Nephron (organoid): ENCODE results near the gene JUNB.

ENCODE experiments used
- H3K27ac Mint-ChIP-seq, 3 experiments: 2 replicates each; pipeline ENCODE4 v1.8.0; 2020; ENCODE audit warnings: mixed read lengths in 3 of 3, mild to moderate bottlenecking in 2 of 3, moderate library complexity in 1 of 3
- H3K27me3 Mint-ChIP-seq: 2 replicates; pipeline ENCODE4 v1.8.0; 2021; ENCODE audit warnings: low read depth, mild to moderate bottlenecking, moderate library complexity, mixed read lengths
- H3K36me3 Mint-ChIP-seq: 2 replicates; pipeline ENCODE4 v1.8.0; 2020; ENCODE audit warnings: low read depth, mixed read lengths
- H3K4me1 Mint-ChIP-seq: 2 replicates; pipeline ENCODE4 v1.8.0; 2020; ENCODE audit warnings: mixed read lengths
- H3K4me3 Mint-ChIP-seq, 3 experiments: 2 replicates each; pipeline ENCODE4 v1.8.0; 2020; ENCODE audit warnings: mild to moderate bottlenecking in 3 of 3, mixed read lengths in 3 of 3, moderate library complexity in 2 of 3
- H3K9me3 Mint-ChIP-seq: 2 replicates; pipeline ENCODE4 v1.8.0; 2020; ENCODE audit warnings: mixed read lengths
- TF ChIP-seq, protein P1 (sequence below), 3 experiments: fragments of 200-600 bp; sonication (generic); IDR thresholded peaks; one replicate each; pipeline ENCODE4 v1.5.0; 2021; ENCODE audit warnings: antibody characterized with exemption in 3 of 3; ENCODE audit not compliant: unreplicated experiment in 3 of 3

Gene JUNB

DNA sequence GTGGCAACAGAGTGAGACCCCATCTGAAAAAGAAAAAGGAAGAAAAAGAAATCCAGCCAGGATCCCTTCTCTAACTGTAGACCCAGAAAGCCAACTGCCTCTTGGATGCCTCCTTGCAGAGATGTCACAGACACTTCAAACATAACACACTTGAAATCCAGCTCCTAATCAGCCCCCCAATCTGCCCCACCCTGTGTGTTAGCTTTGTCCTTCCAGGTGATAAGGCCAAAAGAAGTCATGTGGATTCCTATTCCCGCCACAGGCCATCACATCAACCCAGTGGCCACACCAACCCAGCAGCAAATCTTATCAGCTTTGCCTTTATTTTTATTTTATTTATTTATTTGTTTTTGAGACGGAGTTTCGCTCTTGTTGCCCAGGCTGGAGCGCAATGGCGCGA is 31.6 kb upstream of the JUNB start:
- no peak overlapping the region for H3K27ac Mint-ChIP-seq
- H3K4me3 Mint-ChIP-seq, result peak overlapping the region in 1 of 3 experiments; percentile 38
- H3K4me1 Mint-ChIP-seq, result no peaks in the 10 kb centered on the region
- H3K36me3 Mint-ChIP-seq, result peaks cover 15% of the 10 kb centered on the region
- H3K27me3 Mint-ChIP-seq, result no peaks in the 10 kb centered on the region
- no peaks in the 10 kb centered on the region for H3K9me3 Mint-ChIP-seq
- TF ChIP-seq, protein P1, sequence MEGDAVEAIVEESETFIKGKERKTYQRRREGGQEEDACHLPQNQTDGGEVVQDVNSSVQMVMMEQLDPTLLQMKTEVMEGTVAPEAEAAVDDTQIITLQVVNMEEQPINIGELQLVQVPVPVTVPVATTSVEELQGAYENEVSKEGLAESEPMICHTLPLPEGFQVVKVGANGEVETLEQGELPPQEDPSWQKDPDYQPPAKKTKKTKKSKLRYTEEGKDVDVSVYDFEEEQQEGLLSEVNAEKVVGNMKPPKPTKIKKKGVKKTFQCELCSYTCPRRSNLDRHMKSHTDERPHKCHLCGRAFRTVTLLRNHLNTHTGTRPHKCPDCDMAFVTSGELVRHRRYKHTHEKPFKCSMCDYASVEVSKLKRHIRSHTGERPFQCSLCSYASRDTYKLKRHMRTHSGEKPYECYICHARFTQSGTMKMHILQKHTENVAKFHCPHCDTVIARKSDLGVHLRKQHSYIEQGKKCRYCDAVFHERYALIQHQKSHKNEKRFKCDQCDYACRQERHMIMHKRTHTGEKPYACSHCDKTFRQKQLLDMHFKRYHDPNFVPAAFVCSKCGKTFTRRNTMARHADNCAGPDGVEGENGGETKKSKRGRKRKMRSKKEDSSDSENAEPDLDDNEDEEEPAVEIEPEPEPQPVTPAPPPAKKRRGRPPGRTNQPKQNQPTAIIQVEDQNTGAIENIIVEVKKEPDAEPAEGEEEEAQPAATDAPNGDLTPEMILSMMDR (IDR thresholded peaks at IDR 0.05; ENCODE audit: unreplicated experiment in 3 of 3), result no peak

DNA sequence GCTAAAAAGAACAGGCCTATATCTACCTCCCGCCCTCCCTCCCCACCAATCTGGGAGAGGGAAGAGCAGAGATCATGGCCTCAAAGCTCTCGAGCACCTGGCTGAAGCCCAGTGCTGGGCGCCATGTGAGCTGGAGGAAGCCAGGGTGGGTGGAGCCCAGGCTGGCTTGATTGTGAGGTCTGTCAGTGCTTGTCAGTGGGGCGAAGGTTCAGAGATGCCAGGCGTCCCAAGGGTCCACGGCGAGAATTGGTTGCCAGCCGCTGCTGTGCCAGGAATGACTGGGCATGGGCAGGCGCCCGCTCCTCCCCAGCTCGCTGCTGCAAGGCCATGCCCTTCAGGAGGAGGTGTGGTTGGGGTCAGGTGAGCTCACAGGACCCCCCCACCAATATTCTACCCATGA is 28.2 kb upstream of the JUNB start:
- H3K4me3 Mint-ChIP-seq, result no peak overlapping the region
- TF ChIP-seq, protein P1 (IDR thresholded peaks at IDR 0.05; ENCODE audit: unreplicated experiment in 3 of 3), result no peak
- no peak overlapping the region for H3K27ac Mint-ChIP-seq
- no peaks in the 10 kb centered on the region for H3K9me3 Mint-ChIP-seq
- no peaks in the 10 kb centered on the region for H3K27me3 Mint-ChIP-seq
- H3K36me3 Mint-ChIP-seq, result peaks cover 28% of the 10 kb centered on the region
- no peaks in the 10 kb centered on the region for H3K4me1 Mint-ChIP-seq

DNA sequence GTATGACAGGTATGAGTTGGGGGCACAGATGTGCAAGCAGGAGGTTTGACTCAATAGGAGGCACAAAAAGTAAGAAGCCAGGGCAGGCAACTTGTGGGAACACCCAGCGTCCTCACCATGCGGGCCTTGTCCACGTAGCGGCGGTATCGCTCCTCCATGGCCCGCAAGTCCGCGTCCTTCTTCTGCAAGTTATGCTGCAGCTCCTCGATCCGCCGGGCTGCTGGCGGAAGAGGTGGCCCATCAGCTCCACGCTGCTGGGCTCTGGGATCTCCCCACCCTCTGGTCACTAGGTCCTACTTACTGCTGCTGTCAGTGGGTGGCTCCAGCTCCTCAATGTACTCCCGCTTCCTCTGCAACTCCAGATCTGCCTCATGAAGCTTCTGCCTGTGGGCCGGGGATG is 26.6 kb upstream of the JUNB start:
- Mint-ChIP-seq H3K27me3 (no peaks in the 10 kb centered on the region), H3K36me3 (peaks cover 28% of the 10 kb centered on the region), H3K27ac (no peak overlapping the region), H3K4me1 (peaks cover 4% of the 10 kb centered on the region), H3K4me3 (no peak overlapping the region), H3K9me3 (no peaks in the 10 kb centered on the region)
- TF ChIP-seq, protein P1 (IDR thresholded peaks at IDR 0.05; ENCODE audit: unreplicated experiment in 3 of 3), result no peak

DNA sequence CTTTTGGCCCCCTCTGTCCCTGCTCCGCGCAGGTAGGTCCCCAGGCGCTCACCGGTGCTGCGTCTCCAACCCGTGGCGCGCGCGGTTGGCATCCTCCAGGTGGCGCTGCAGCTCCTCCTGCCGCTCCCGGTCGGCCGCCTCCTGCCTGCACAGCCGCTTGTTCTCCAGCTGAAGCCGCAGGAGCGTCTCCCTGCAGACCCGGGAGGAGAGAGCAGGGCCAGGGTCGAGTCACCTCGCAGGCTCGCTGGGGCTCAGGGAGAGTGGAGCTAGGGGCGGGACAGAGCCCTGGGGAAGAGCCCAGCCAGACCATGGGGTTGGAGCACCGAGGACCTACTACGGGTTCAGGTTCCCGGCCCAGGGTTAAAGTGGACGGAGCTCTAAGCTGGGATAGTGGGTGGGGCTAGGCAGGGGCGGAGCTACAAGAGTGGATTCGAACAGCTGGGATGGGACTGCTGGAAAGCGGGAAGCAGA is 25.2 kb upstream of the JUNB start:
- Mint-ChIP-seq H3K4me3 (peak overlapping the region; percentile 23 to 74 (median 71)), H3K4me1 (peaks cover 9% of the 10 kb centered on the region), H3K27ac (no peak overlapping the region), H3K36me3 (peaks cover 24% of the 10 kb centered on the region), H3K9me3 (no peaks in the 10 kb centered on the region), H3K27me3 (peaks cover 4% of the 10 kb centered on the region)
- TF ChIP-seq, protein P1 (IDR thresholded peaks at IDR 0.05; ENCODE audit: unreplicated experiment in 3 of 3), result peak; percentile 64 to 67 (median 66)

DNA sequence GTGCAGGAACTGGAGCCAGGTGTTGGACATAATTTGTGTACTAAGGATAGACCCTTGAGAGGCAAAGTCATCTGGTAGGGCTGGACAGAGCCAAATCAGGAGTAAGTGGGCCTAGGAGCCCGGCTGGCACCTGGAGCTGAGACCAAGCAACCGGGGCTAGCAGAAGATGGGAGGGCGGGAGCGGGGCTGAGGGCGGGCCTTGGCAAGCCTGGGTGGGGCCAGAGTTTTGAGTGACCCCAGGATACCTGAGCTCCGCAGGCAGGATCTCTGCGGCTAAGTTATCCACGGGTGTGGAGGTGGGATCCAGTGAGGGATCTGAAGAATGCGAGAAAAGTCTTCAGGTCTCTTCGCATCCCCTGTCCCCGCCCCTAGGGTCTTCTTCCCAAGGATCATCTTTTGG is 24.1 kb upstream of the JUNB start:
- Mint-ChIP-seq H3K27ac (no peak overlapping the region), H3K9me3 (no peaks in the 10 kb centered on the region), H3K36me3 (peaks cover 20% of the 10 kb centered on the region), H3K4me3 (no peak overlapping the region), H3K4me1 (peaks cover 9% of the 10 kb centered on the region), H3K27me3 (peaks cover 4% of the 10 kb centered on the region)
- TF ChIP-seq, protein P1 (IDR thresholded peaks at IDR 0.05; ENCODE audit: unreplicated experiment in 3 of 3), result no peak

DNA sequence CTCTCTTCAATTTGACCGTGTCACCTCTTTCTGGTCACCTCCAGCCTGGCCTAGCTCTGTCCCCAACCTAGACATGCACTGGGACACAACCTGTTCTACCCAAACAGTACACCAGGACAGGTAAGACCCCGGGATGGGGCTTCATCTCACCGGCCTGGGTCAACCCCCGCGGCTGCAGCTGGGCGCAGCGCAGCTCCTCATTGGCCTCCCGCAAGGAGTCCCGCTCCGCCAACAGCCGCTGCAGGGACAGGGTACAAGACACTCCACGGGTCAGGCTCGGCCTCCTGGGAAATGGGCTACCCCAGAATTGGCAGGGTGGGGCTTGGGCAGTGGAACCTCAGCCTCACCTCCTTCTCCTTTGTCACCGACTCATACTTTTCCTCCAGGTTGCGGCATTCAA is 23.6 kb upstream of the JUNB start:
- Mint-ChIP-seq H3K4me3 (no peak overlapping the region), H3K27ac (no peak overlapping the region), H3K36me3 (peaks cover 20% of the 10 kb centered on the region), H3K4me1 (peaks cover 9% of the 10 kb centered on the region), H3K27me3 (peaks cover 4% of the 10 kb centered on the region), H3K9me3 (no peaks in the 10 kb centered on the region)
- TF ChIP-seq, protein P1 (IDR thresholded peaks at IDR 0.05; ENCODE audit: unreplicated experiment in 3 of 3), result no peak
